Measurements from ENCODE around the gene AIFM1. TPM values are rescaled to one million over a fixed set of nuclear protein-coding genes. Genes with fewer than 3 reads are reported as not detected.

AIFM1 gene
- total RNA-seq, 2 experiments from 2014 or later: 43.4 to 47.6 TPM

Other genes starting within 250 kb of the AIFM1 start
- gene BCORL1, start 183.2 kb downstream of the AIFM1 start, total RNA-seq: 10 to 100 TPM in 1 of 2 experiments, 1 to 10 TPM in 1; 9.7 to 10.9 TPM
- 10 to 100 TPM; 38.2 to 39.0 TPM for gene ELF4, start 55.3 kb downstream of the AIFM1 start, total RNA-seq
- 10 to 100 TPM; 31.6 to 32.7 TPM for gene RAB33A, start 6.1 kb upstream of the AIFM1 start, total RNA-seq
- gene ZNF280C, start 103.1 kb upstream of the AIFM1 start, total RNA-seq: 1 to 10 TPM; 5.0 to 5.9 TPM
- gene SLC25A14, start 174.1 kb upstream of the AIFM1 start, total RNA-seq: 10 to 100 TPM; 11.5 to 13.3 TPM
- not detected for gene GPR119, start 219.8 kb upstream of the AIFM1 start, total RNA-seq
- gene RBMX2, start 236.1 kb upstream of the AIFM1 start, total RNA-seq: 10 to 100 TPM; 25.2 to 25.3 TPM

Data from activated CD8-positive, alpha-beta T cell treated with anti-CD3 and anti-CD28 coated beads, Interleukin-2, amount 10 ng/mL, durations not matched to agents 7 days and 5 days (primary cell).